GM12891 (cell line): ENCODE measurements around the gene DDIT3.

Source experiments
- PAX5 ChIP-seq: IDR thresholded peaks from 2 replicates; pipeline ENCODE4 v1.6.1; 2011; ENCODE audit warnings: low read length, moderate library complexity, mild to moderate bottlenecking; ENCODE audit not compliant: insufficient read depth, severe bottlenecking
- POLR2A ChIP-seq: IDR thresholded peaks from 2 replicates; pipeline ENCODE4 v1.6.1; 2011; ENCODE audit warnings: low read depth, low read length, control low read depth
- POLR2AphosphoS5 ChIP-seq: IDR thresholded peaks from 2 replicates; pipeline ENCODE4 v1.6.1; 2011; ENCODE audit warnings: low read depth, low read length, control low read depth
- POU2F2 ChIP-seq: IDR thresholded peaks from 2 replicates; pipeline ENCODE4 v1.6.1; 2011; ENCODE audit warnings: low read depth, mild to moderate bottlenecking, control low read depth, low read length, moderate library complexity
- SPI1 ChIP-seq: IDR thresholded peaks from 2 replicates; pipeline ENCODE4 v1.6.1; 2011; ENCODE audit warnings: low read depth, low read length, control low read depth
- TAF1 ChIP-seq: IDR thresholded peaks from 2 replicates; pipeline ENCODE4 v1.6.1; 2011; ENCODE audit warnings: low read depth, low read length, control low read depth

- no peak for TF ChIP-seq PAX5
- no peak for TF ChIP-seq POLR2A
- no peak for TF ChIP-seq TAF1
- no peak for TF ChIP-seq POLR2AphosphoS5
- no peak for TF ChIP-seq POU2F2
- no peak for TF ChIP-seq SPI1
These were observed 27.6 kb upstream of the DDIT3 start for GRCh38 chr12:57548013-57548315.
